Lung microvascular endothelial cell (primary cell): ENCODE measurements around the gene ARHGAP19. TPM values are rescaled to one million over a fixed set of nuclear protein-coding genes. Genes with fewer than 3 reads are reported as not detected.
"Not testable (repeated sequence)": the region's sequence is repeated elsewhere in the genome, so short reads cannot be mapped to it uniquely, and the experiment has no call there.

ENCODE experiments used
- DNase-seq, 2 donors: peaks; one replicate each; pipeline versions ENCODE4 v3.0.0 to v3.0.0-alpha.2; 2010; ENCODE audit warnings: low read depth in 2 of 2
- total RNA-seq: library from RNA; depleted of rRNA; stranded (reverse); fragments of >200 nt; gene quantifications from 2 replicates; pipeline ENCODE4 v1.2.1, GENCODE V29; 2014

Gene ARHGAP19
- total RNA-seq, 1 donor from 2014 or later = 6.2 TPM

GRCh38 chr10:97279121-97279815, 13.2 kb downstream of the ARHGAP19 start:
- peak; percentile 9 to 26 for DNase-seq

- peak; percentile 80 to 88 for DNase-seq
Measured at GRCh38 chr10:97278491-97278989, 13.9 kb downstream of the ARHGAP19 start.

GRCh38 chr10:97277551-97277950, 14.9 kb downstream of the ARHGAP19 start:
- DNase-seq = no peak

- no peak for DNase-seq
Measured at GRCh38 chr10:97274828-97275227, 17.6 kb downstream of the ARHGAP19 start.

- no peak for DNase-seq
Measured at GRCh38 chr10:97273700-97274099, 18.7 kb downstream of the ARHGAP19 start.

- DNase-seq = peak in 1 of 2 donors; percentile 12
Measured at GRCh38 chr10:97270523-97271154, 21.8 kb downstream of the ARHGAP19 start.

- no peak for DNase-seq
Measured at GRCh38 chr10:97267671-97268070, 24.8 kb downstream of the ARHGAP19 start.

- DNase-seq = not testable (repeated sequence)
Measured at GRCh38 chr10:97265095-97265494, 27.3 kb downstream of the ARHGAP19 start.

- no peak for DNase-seq
Measured at GRCh38 chr10:97263971-97264370, 28.5 kb downstream of the ARHGAP19 start.

GRCh38 chr10:97261656-97262055, 30.8 kb downstream of the ARHGAP19 start:
- no peak for DNase-seq

GRCh38 chr10:97261183-97261582, 31.3 kb downstream of the ARHGAP19 start:
- no peak for DNase-seq

- DNase-seq = no peak
Measured at GRCh38 chr10:97259119-97259518, 33.3 kb downstream of the ARHGAP19 start.

GRCh38 chr10:97256356-97256755, 36.1 kb downstream of the ARHGAP19 start:
- peak in 1 of 2 donors; percentile 43 for DNase-seq

- no peak for DNase-seq
Measured at GRCh38 chr10:97255512-97256293, 36.7 kb downstream of the ARHGAP19 start.

- DNase-seq = no peak
Measured at GRCh38 chr10:97254694-97255093, 37.7 kb downstream of the ARHGAP19 start.

GRCh38 chr10:97250952-97251351, 41.5 kb downstream of the ARHGAP19 start:
- DNase-seq = no peak

GRCh38 chr10:97243836-97244235, 48.6 kb downstream of the ARHGAP19 start:
- DNase-seq = no peak

- no peak for DNase-seq
Measured at GRCh38 chr10:97238855-97239254, 53.6 kb downstream of the ARHGAP19 start.

GRCh38 chr10:97235353-97235752, 57.1 kb downstream of the ARHGAP19 start:
- no peak for DNase-seq

- peak; percentile 64 to 67 for DNase-seq
Measured at GRCh38 chr10:97234400-97234799, 58.0 kb downstream of the ARHGAP19 start.

GRCh38 chr10:97230146-97230545, 62.3 kb downstream of the ARHGAP19 start:
- DNase-seq = no peak
